SU-DHL-6 (cell line): Measurements from ENCODE around the gene METTL21A.

Experiments
- EZH2phosphoT487 ChIP-seq: fragments of 200-600 bp; sonication (generic), shearing (Covaris generic); conservative IDR thresholded peaks from 2 replicates; pipeline ENCODE4 v1.6.1; 2018; ENCODE audit warnings: mild to moderate bottlenecking, antibody characterized with exemption, low read length, moderate library complexity, mixed read lengths
- TF ChIP-seq, protein P1 (sequence below): fragments of 200-600 bp; sonication (generic); IDR thresholded peaks from one replicate; pipeline ENCODE4 v1.5.1; 2017; ENCODE audit warnings: antibody characterized with exemption, mild to moderate bottlenecking, low read length, moderate library complexity; ENCODE audit not compliant: insufficient read depth, poor library complexity, severe bottlenecking

DNA sequence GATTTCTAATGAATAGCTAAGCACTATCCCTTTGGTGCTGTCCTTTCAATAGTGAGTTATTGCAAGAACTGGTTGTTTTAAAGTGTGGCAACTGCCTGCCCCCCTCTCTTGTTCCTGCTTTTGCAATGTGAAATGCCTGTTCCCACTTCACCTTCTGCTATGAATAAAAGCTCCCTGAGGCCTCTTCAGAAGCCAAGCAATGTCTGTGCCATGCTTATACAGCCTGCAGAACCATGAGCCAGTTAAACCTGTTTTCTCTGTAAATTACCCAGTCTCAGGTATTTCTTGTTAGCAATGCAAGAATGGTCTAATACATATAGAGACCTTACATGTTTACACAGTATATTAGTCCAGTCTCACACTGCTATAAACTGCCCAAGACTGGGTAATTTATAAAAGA is 15.0 kb upstream of the METTL21A start:
- TF ChIP-seq, protein P1, sequence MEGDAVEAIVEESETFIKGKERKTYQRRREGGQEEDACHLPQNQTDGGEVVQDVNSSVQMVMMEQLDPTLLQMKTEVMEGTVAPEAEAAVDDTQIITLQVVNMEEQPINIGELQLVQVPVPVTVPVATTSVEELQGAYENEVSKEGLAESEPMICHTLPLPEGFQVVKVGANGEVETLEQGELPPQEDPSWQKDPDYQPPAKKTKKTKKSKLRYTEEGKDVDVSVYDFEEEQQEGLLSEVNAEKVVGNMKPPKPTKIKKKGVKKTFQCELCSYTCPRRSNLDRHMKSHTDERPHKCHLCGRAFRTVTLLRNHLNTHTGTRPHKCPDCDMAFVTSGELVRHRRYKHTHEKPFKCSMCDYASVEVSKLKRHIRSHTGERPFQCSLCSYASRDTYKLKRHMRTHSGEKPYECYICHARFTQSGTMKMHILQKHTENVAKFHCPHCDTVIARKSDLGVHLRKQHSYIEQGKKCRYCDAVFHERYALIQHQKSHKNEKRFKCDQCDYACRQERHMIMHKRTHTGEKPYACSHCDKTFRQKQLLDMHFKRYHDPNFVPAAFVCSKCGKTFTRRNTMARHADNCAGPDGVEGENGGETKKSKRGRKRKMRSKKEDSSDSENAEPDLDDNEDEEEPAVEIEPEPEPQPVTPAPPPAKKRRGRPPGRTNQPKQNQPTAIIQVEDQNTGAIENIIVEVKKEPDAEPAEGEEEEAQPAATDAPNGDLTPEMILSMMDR = no peak
- no peak for TF ChIP-seq EZH2phosphoT487
